C4-2B (cell line): Measurements from ENCODE around the gene WASF2.

Source experiments
- ZFX ChIP-seq: fragments of 450-650 bp; IDR thresholded peaks from 2 replicates; pipeline ENCODE4 v1.6.1; 2017
- TF ChIP-seq, protein P1 (sequence below): fragments of 450-650 bp; conservative IDR thresholded peaks from 2 replicates; pipeline ENCODE4 v1.5.1; 2017; ENCODE audit warnings: mild to moderate bottlenecking

DNA sequence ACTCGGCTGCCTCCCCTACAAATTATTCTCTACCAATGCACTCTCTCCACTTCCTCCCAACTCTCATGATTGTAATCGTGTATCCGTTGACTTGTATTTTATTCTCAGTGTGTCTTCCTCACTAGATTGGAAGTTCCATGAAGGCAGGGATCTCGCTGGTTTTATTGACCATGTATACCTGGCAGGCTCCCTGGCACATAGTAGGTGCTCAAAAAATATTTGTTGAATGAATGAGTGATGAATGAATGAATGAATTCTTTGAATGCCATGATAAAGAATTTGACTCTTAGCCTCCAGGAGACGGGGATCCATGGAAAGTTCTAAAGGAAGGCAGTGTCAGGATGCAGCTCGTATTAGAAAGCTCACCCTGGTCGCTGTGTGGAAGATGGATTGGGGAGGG, 28.8 kb upstream of the WASF2 start:
- TF ChIP-seq, protein P1, sequence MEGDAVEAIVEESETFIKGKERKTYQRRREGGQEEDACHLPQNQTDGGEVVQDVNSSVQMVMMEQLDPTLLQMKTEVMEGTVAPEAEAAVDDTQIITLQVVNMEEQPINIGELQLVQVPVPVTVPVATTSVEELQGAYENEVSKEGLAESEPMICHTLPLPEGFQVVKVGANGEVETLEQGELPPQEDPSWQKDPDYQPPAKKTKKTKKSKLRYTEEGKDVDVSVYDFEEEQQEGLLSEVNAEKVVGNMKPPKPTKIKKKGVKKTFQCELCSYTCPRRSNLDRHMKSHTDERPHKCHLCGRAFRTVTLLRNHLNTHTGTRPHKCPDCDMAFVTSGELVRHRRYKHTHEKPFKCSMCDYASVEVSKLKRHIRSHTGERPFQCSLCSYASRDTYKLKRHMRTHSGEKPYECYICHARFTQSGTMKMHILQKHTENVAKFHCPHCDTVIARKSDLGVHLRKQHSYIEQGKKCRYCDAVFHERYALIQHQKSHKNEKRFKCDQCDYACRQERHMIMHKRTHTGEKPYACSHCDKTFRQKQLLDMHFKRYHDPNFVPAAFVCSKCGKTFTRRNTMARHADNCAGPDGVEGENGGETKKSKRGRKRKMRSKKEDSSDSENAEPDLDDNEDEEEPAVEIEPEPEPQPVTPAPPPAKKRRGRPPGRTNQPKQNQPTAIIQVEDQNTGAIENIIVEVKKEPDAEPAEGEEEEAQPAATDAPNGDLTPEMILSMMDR, result no peak
- no peak for TF ChIP-seq ZFX
